HG03139 (cell line): Measurements from ENCODE around the gene WARS2.

ENCODE experiments used
- ATAC-seq: cut with Tn5 transposase; IDR thresholded peaks from one replicate; pipeline ENCODE4 v1.9.1; 2021; ENCODE audit not compliant: unreplicated experiment

Gene WARS2

GRCh38 chr1:118986555-118987467 lies 153.6 kb downstream of the WARS2 start:
- ATAC-seq, result no peak

- ATAC-seq, result no peak
These were observed 154.6 kb downstream of the WARS2 start for GRCh38 chr1:118985640-118986554.

GRCh38 chr1:118984722-118985639 lies 155.5 kb downstream of the WARS2 start:
- no peak for ATAC-seq

- ATAC-seq, result no peak
These were observed 156.2 kb downstream of the WARS2 start for GRCh38 chr1:118984086-118984721.

- ATAC-seq, result no peak
These were observed 156.9 kb downstream of the WARS2 start for GRCh38 chr1:118983558-118984041.

- no peak for ATAC-seq
These were observed 157.5 kb downstream of the WARS2 start for GRCh38 chr1:118982821-118983557.

- ATAC-seq, result no peak
These were observed 158.2 kb downstream of the WARS2 start for GRCh38 chr1:118982266-118982665.

- no peak for ATAC-seq
These were observed 159.0 kb downstream of the WARS2 start for GRCh38 chr1:118981436-118981835.
